Measurements from ENCODE around the gene BCL2. TPM values are rescaled to one million over a fixed set of nuclear protein-coding genes. Genes with fewer than 3 reads are reported as not detected.
"Not testable (repeated sequence)": the region's sequence is repeated elsewhere in the genome, so short reads cannot be mapped to it uniquely, and the experiment has no call there.

BCL2 gene
- total RNA-seq, 1 donor from 2014 or later: 18.7 TPM

- no peak for DNase-seq (ENCODE audit: extremely low spot score in 2 of 2)
- H3K4me1 ChIP-seq: peaks cover 51% of the 10 kb centered on the region
- H3K27ac ChIP-seq: peak overlapping the region; percentile 90
- H3K4me3 ChIP-seq: no peak overlapping the region
- TF ChIP-seq CTCF (IDR thresholded peaks at IDR 0.05): no peak
- no peak for TF ChIP-seq POLR2A (IDR thresholded peaks at IDR 0.05)
- H3K27me3 ChIP-seq: no peaks in the 10 kb centered on the region
- intact Hi-C loops (cut with DNase I): loop anchor here (5.0 kb wide), 1 partner anchor 81 kb away; the partner anchor contains the start of gene BCL2
- H3K36me3 ChIP-seq: no peaks in the 10 kb centered on the region
- no peaks in the 10 kb centered on the region for H3K9me3 ChIP-seq
Measured at GRCh38 chr18:63236406-63236805, 83.2 kb downstream of the BCL2 start.

- DNase-seq (ENCODE audit: extremely low spot score in 2 of 2); H3K27me3 ChIP-seq; H3K9me3 ChIP-seq; H3K4me3 ChIP-seq; H3K36me3 ChIP-seq: not testable (repeated sequence)
- intact Hi-C loops (cut with DNase I): loop anchor here (5.0 kb wide), 1 partner anchor 81 kb away; the partner anchor contains the start of gene BCL2
- peaks cover 46% of the 10 kb centered on the region for H3K4me1 ChIP-seq
- peak overlapping the region; percentile 90 for H3K27ac ChIP-seq
Measured at GRCh38 chr18:63235920-63236319, 83.6 kb downstream of the BCL2 start.

GRCh38 chr18:63234841-63235240 lies 84.7 kb downstream of the BCL2 start:
- H3K27ac ChIP-seq: no peak overlapping the region

GRCh38 chr18:63234432-63234831 lies 85.1 kb downstream of the BCL2 start:
- peaks cover 34% of the 10 kb centered on the region for H3K4me1 ChIP-seq

More at GRCh38 chr18:63234841-63235240, 84.7 kb downstream of the BCL2 start:
- intact Hi-C loops (cut with DNase I): loop anchor here (5.0 kb wide), 1 partner anchor 82 kb away; the partner anchor contains the start of gene BCL2
- Histone ChIP-seq H3K4me3 (no peak overlapping the region), H3K27me3 (no peaks in the 10 kb centered on the region), H3K4me1 (peaks cover 38% of the 10 kb centered on the region), H3K36me3 (no peaks in the 10 kb centered on the region), H3K9me3 (no peaks in the 10 kb centered on the region)
- TF ChIP-seq POLR2AphosphoS5 (IDR thresholded peaks at IDR 0.05; ENCODE audit: insufficient read depth in 1 of 2, low read depth in 1 of 2): no peak
- no peak for TF ChIP-seq POLR2A (IDR thresholded peaks at IDR 0.05)
- TF ChIP-seq CTCF (IDR thresholded peaks at IDR 0.05): no peak
- no peak for DNase-seq (ENCODE audit: extremely low spot score in 2 of 2)

GRCh38 chr18:63233334-63233733 lies 86.2 kb downstream of the BCL2 start:
- H3K27me3 ChIP-seq: no peaks in the 10 kb centered on the region
- TF ChIP-seq CTCF (IDR thresholded peaks at IDR 0.05) (no peak), POLR2AphosphoS5 (IDR thresholded peaks at IDR 0.05; ENCODE audit: insufficient read depth in 1 of 2, low read depth in 1 of 2) (no peak), POLR2A (IDR thresholded peaks at IDR 0.05) (no peak)
- intact Hi-C loops (cut with DNase I): no loop called here
- H3K9me3 ChIP-seq: no peaks in the 10 kb centered on the region
- H3K4me3 ChIP-seq: no peak overlapping the region
- DNase-seq (ENCODE audit: extremely low spot score in 2 of 2): no peak
- H3K4me1 ChIP-seq: peaks cover 23% of the 10 kb centered on the region
- H3K27ac ChIP-seq: no peak overlapping the region
- no peaks in the 10 kb centered on the region for H3K36me3 ChIP-seq

More at GRCh38 chr18:63234432-63234831, 85.1 kb downstream of the BCL2 start:
- Histone ChIP-seq H3K36me3 (no peaks in the 10 kb centered on the region), H3K9me3 (no peaks in the 10 kb centered on the region), H3K4me3 (no peak overlapping the region), H3K27ac (no peak overlapping the region), H3K27me3 (no peaks in the 10 kb centered on the region)
- TF ChIP-seq POLR2AphosphoS5 (IDR thresholded peaks at IDR 0.05; ENCODE audit: insufficient read depth in 1 of 2, low read depth in 1 of 2) (no peak), POLR2A (IDR thresholded peaks at IDR 0.05) (no peak), CTCF (IDR thresholded peaks at IDR 0.05) (no peak)
- no peak for DNase-seq (ENCODE audit: extremely low spot score in 2 of 2)
- intact Hi-C loops (cut with DNase I): no loop called here
